Measurements from ENCODE around the gene ABI1.

Gene ABI1

DNA sequence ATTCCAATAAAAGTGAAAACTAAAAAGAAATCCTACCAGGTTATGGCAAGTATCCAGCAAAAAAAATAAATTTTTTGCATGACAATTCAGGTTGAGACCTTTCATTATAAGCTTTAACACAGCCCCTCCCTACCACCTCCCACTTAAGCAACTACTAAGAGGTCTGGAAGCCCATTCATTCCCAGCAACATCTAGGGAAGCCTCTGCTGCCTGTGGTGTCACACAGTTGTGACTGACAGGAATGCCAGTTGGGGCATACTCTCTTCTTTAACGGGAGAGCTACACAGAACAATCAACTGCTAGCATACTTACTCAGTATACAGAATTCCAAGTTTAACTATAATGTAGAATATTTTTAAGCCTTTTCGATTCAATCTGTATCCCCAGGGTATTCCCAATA lies 27.8 kb downstream of the ABI1 start:
- Mint-ChIP-seq H3K4me3 (no peak overlapping the region), H3K27me3 (no peaks in the 10 kb centered on the region), H3K9me3 (peaks cover 7% of the 10 kb centered on the region), H3K4me1 (ENCODE audit: low read depth) (peaks cover 54% of the 10 kb centered on the region), H3K27ac (no peak overlapping the region), H3K36me3 (ENCODE audit: low read depth) (peaks cover 34% of the 10 kb centered on the region)
- no peak for DNase-seq

DNA sequence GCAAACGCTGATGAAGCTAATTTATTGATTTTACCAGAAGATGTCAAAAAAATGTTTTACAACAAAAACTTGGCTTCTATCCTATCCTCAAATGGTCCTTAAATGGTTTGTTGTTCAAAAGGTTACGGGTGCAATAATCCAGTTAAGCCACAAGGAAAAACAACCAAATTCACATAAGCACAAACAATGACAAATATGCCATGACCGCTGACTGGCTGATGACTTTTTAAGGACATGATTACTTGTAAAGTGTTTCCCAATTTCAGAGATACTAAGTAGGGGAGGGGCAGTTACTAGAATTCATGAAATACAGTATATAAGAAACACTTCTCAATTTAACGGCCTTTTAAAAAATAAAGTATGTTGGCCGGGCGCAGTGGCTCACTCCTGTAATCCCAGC lies 28.8 kb downstream of the ABI1 start:
- H3K4me3 Mint-ChIP-seq = no peak overlapping the region
- no peak for DNase-seq

DNA sequence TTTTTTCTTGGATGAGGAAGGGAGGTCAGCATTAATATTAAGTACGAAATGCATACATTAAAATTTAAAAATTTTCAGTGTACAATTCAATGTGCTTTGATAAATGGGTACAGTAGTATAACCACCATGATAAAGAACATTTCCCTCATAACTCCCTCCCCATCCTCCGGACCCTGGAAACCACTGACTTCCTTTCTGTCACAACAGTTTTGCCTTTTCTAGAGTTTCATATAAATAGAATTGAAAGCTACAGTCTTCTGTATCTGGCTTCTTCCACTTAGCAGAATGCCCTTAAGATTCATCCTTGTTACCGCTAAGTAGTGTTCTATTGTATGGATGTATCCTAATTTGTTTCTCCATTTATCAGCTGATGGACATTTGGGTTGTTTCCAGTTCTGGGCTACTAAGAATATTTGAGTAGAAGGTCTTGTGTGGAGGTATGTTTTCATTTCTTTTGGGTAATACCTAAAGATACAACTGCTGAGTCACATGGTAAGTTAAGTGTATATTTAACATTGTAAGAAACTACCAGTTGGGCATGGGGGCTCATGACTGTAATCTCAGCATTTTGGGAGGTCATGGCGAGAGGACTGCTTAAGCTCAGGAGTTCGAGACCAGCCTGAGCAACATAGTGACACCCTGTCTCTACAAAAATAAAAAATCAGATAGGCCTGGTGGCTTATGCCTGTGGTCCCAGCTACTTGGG lies 30.8 kb downstream of the ABI1 start:
- peak overlapping the region; percentile 39 for H3K27ac Mint-ChIP-seq
- no peak for DNase-seq
- no peaks in the 10 kb centered on the region for H3K27me3 Mint-ChIP-seq
- H3K4me3 Mint-ChIP-seq = no peak overlapping the region
- H3K36me3 Mint-ChIP-seq (ENCODE audit: low read depth) = peaks cover 26% of the 10 kb centered on the region
- peaks cover 60% of the 10 kb centered on the region for H3K4me1 Mint-ChIP-seq (ENCODE audit: low read depth)
- peaks cover under 1% of the 10 kb centered on the region for H3K9me3 Mint-ChIP-seq

More for the DNA sequence above, 28.8 kb downstream of the ABI1 start:
- Mint-ChIP-seq H3K9me3 (peaks cover 7% of the 10 kb centered on the region), H3K36me3 (ENCODE audit: low read depth) (peaks cover 35% of the 10 kb centered on the region), H3K4me1 (ENCODE audit: low read depth) (peaks cover 58% of the 10 kb centered on the region), H3K27me3 (no peaks in the 10 kb centered on the region), H3K27ac (no peak overlapping the region)

DNA sequence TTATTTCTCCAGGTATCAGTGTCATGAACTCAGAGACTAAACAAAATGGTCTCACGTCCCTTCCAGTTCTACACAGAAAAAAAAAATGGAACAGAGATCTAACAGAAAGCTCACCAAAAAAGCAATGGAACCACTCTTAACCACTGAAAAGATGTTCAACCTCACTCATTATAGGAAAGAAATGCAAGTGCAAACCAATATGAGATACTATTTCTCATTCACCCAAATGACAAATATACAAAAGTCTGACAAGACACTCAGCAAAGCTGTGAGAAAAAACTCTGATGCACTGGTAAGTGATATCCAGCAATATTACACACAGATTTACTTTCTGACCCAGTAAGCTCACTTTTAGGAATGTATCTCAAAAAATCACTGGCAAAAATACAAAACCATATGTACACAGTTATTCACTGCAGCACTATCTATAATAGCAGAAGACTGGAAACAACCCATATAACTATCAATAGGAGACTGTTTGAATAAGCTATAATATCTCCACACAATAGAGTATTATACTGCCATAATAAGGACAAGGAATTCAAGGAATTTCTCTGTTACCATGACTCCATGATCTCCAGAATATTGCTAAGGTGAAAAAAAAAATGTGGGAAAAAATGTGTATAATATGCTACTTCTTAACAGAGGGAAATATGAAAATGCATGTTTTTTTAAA lies 36.6 kb downstream of the ABI1 start:
- no peaks in the 10 kb centered on the region for H3K9me3 Mint-ChIP-seq
- no peak overlapping the region for H3K4me3 Mint-ChIP-seq
- no peak for DNase-seq
- peak overlapping the region; percentile 23 for H3K27ac Mint-ChIP-seq
- no peaks in the 10 kb centered on the region for H3K27me3 Mint-ChIP-seq
- H3K36me3 Mint-ChIP-seq (ENCODE audit: low read depth) = peaks cover 42% of the 10 kb centered on the region
- peaks cover 58% of the 10 kb centered on the region for H3K4me1 Mint-ChIP-seq (ENCODE audit: low read depth)

DNA sequence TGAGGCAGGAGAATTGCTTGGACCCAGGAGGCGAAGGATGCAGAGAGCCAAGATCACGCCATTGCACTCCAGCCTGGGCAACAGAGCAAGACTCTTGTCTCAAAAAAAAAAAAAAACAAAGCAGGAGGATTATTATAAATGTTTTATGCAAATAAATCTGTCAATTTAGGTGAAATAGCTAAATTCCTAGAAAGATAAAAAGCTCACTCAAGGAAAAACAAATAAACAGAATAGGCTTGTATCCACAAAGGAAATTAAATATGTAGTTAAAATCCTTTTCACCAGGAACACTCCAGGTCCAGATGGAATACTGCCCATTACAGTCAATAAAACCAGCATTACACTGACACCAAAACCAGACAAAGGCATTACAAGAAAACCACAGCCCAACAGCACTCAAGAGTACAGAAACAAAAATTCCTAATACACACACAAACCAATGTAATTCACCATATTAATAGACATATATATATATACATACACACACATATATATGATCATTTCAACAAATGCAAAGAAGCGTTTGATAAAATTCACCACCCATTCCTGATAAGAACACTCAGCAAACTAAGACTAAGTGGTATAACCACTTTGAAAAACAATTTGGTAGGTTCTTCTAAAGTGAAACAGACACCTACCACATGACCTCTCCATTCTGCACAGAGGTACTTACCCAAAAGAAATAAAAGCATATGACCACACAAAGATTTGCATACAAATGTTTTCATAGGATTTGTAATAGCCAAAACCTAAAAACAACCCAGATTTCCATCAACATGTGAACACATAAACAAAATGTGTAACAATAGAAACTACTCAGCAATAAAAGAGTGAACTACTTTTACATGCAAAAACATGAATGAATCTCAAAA lies 38.8 kb downstream of the ABI1 start:
- Mint-ChIP-seq H3K27me3 (no peaks in the 10 kb centered on the region), H3K4me1 (ENCODE audit: low read depth) (peaks cover 62% of the 10 kb centered on the region), H3K36me3 (ENCODE audit: low read depth) (peaks cover 56% of the 10 kb centered on the region), H3K9me3 (no peaks in the 10 kb centered on the region), H3K27ac (peak overlapping the region; percentile 2), H3K4me3 (no peak overlapping the region)
- no peak for DNase-seq

DNA sequence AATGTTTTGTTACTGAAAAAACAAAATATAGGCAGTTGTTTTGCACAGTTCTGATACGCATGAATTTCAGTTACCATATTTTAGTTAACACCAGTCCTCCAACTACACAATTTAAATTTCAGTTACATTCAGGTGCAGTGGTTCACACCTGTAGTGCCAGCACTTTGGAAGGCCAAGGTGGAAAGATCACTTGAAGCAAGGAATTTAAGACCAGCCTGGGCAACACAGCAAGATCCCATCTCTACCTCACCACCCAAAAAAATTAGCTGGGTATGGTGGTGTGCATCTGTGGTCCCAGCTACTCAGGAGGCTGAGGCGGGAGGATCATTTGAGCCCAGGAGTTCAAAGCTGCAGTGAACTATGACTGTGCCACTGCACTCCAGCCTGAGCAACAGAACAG lies 45.3 kb downstream of the ABI1 start:
- Mint-ChIP-seq H3K27me3 (no peaks in the 10 kb centered on the region), H3K4me3 (no peak overlapping the region), H3K27ac (no peak overlapping the region), H3K4me1 (ENCODE audit: low read depth) (peaks cover 64% of the 10 kb centered on the region), H3K9me3 (no peaks in the 10 kb centered on the region), H3K36me3 (ENCODE audit: low read depth) (peaks cover 50% of the 10 kb centered on the region)
- DNase-seq = no peak

DNA sequence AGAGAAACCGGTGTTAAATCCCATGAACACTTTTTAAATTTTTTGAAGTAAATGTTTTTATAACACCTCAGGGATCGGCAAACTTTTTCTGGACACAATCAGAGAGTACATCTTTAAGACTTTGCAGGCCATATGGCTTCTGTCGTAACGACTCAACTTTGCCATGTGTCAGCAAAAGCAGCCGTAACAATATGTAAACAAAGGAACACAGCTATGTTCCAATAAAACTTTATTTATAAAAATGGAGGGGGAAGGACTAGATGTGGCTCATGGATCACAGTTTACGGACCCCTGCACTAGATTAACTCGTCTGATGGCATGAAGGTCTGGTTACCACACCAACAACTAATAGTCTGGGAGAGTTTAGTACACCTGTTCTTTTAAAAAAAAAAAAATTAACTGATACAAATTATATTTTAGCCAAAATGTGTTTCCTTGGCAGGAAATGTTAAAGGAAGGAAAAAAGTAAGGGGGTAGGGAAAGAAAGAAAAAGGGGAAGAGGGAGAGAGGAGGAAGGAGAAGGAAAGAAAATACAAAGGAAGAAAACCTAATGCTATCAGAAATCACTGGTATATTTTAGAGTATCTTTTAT lies 50.2 kb downstream of the ABI1 start:
- Mint-ChIP-seq H3K36me3 (ENCODE audit: low read depth) (peaks cover 34% of the 10 kb centered on the region), H3K4me1 (ENCODE audit: low read depth) (peaks cover 69% of the 10 kb centered on the region), H3K27me3 (no peaks in the 10 kb centered on the region), H3K27ac (no peak overlapping the region), H3K9me3 (no peaks in the 10 kb centered on the region), H3K4me3 (no peak overlapping the region)
- DNase-seq = no peak

DNA sequence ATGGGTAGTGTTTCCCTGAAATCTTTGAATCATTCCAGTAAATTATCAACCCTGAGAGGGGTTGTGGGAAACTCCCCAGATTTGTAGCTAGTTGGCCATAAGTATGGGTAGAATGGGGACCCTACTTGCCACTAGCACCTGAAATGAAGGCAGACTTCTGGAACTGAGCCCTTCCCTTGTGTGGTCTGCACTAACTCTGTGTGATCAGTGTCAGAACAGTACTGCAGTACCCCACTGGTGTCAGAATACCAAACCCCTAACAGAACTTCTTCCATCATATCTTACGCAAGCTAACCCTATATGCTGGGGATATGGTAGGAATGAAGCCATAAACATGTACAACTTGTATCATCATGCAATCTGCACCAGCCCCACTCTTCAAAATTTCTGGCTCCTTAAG lies 50.8 kb downstream of the ABI1 start:
- no peak for DNase-seq
- Mint-ChIP-seq H3K36me3 (ENCODE audit: low read depth) (peaks cover 34% of the 10 kb centered on the region), H3K4me1 (ENCODE audit: low read depth) (peaks cover 69% of the 10 kb centered on the region), H3K4me3 (no peak overlapping the region), H3K9me3 (no peaks in the 10 kb centered on the region), H3K27me3 (no peaks in the 10 kb centered on the region), H3K27ac (peak overlapping the region; percentile 18)

DNA sequence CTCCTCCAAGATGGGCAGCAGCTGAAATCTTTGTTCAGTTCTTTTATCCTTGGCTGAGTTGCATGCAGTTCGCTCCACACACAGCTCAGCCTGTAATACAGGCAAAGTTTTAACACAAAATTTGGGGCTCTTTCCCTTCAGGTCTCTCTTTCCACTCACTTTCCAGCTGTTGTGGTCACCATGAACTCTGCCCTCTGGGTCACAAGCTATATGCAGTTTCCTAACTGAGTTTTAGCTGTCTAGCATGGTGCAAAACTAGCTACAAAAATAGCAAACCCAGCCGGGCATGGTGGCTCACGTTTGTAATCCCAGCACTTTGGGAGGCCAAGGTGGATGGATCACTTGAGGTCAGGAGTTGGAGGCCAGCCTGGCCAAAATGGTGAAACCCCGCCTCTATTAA lies 53.2 kb downstream of the ABI1 start:
- Mint-ChIP-seq H3K27ac (peak overlapping the region; percentile 50), H3K4me1 (ENCODE audit: low read depth) (peaks cover 70% of the 10 kb centered on the region), H3K9me3 (no peaks in the 10 kb centered on the region), H3K27me3 (no peaks in the 10 kb centered on the region), H3K36me3 (ENCODE audit: low read depth) (peaks cover 22% of the 10 kb centered on the region), H3K4me3 (no peak overlapping the region)
- no peak for DNase-seq

DNA sequence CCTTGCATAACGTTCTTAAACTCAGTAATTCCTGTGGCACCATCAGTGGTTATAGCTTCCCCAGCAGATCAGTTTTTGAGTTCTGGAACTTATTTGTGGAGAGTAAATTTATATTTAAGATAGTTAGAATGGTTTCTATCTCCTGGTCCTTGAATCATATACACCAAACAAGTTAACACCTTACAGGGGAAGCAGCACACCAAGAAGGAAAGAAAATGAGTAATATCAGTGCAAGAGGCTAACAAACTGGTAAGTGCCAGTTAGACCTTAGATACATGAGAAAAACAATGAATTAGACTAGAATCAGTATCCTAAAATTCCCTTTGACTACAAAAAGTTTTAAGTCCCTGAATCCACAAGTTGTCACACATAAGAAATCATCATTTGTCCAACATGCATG lies 54.2 kb downstream of the ABI1 start:
- Mint-ChIP-seq H3K4me3 (no peak overlapping the region), H3K27ac (peak overlapping the region; percentile 41), H3K36me3 (ENCODE audit: low read depth) (peaks cover 19% of the 10 kb centered on the region), H3K4me1 (ENCODE audit: low read depth) (peaks cover 70% of the 10 kb centered on the region), H3K9me3 (no peaks in the 10 kb centered on the region), H3K27me3 (no peaks in the 10 kb centered on the region)
- no peak for DNase-seq

DNA sequence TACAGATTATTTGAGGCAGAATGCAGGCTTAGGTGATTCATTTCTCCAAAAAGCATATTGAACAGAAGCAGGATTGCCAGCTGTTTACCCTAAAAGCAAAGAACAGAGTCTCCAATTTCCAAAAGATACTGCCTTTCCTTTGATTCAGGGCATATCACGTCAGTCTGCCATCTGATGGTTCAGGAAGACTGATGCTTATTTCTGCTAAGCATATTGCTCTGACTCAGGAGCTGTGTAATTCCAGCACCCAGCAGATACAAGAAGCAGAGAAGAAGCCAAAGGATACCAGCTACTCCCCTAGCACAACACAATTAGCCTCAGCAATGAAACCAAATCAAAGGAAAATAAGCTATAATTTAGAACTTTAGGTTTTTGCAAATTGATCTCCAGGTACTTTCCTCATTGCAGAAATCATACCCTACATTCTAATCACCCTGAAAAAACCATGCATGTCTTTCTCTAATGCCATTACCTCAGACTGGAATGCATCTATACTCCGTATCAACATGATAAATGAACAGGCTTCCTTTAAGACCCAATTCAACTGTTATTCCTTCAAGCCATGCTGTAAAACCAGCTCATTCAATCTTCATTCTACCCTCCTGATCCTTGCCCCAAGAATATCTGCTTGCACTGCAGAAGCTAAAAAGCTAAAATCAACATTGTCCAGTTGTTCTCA lies 55.1 kb downstream of the ABI1 start:
- no peak for DNase-seq
- Mint-ChIP-seq H3K4me3 (no peak overlapping the region), H3K9me3 (no peaks in the 10 kb centered on the region), H3K27ac (peak overlapping the region; percentile 8), H3K4me1 (ENCODE audit: low read depth) (peaks cover 75% of the 10 kb centered on the region), H3K27me3 (no peaks in the 10 kb centered on the region), H3K36me3 (ENCODE audit: low read depth) (peaks cover 23% of the 10 kb centered on the region)

DNA sequence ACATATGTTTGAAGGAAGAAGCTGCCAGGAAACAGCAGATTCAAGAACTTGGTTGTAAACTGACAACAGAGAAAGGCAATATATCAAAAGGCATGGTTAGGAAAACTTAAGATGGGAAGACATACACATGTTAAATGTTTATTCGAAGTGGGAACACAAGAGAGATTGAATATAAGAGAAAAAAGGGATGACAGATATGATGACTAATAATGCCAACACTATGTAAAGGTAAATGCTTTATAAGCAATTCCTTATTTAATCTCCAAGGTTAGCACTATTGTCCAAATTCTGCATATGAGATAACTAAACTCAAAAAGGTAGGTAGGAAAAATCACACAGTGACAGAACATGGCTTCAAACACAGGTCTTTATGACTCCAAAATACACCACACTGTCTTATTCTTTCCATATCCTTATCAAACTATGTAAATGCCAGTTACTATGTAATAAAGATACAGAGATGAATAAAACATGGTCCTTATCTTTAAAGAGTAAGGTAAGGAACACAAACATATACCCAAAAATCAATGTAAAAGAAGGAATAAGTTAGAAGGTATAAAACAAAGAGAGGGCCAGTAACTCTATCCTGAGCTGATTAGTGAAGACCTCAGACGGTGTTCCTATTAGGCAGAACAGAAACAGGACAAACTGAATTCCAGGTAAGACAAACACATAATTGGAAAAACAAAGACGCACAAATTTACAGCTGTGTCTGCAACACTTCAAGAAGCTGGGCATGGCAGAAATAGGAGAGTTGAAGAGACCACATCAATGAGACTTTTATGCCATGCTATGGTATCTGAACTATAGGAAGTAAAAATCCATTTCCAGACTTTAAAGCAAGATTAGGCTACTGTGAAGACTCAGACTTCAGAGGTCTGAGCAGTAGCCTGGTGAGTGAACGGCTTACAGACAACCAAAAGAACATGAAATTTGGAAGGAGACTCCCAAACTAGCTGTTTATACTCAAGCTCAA lies 56.1 kb downstream of the ABI1 start:
- H3K36me3 Mint-ChIP-seq (ENCODE audit: low read depth) = peaks cover 26% of the 10 kb centered on the region
- H3K27ac Mint-ChIP-seq = peak overlapping the region; percentile 69
- H3K4me3 Mint-ChIP-seq = no peak overlapping the region
- peaks cover 80% of the 10 kb centered on the region for H3K4me1 Mint-ChIP-seq (ENCODE audit: low read depth)
- no peaks in the 10 kb centered on the region for H3K27me3 Mint-ChIP-seq
- H3K9me3 Mint-ChIP-seq = no peaks in the 10 kb centered on the region
- no peak for DNase-seq

DNA sequence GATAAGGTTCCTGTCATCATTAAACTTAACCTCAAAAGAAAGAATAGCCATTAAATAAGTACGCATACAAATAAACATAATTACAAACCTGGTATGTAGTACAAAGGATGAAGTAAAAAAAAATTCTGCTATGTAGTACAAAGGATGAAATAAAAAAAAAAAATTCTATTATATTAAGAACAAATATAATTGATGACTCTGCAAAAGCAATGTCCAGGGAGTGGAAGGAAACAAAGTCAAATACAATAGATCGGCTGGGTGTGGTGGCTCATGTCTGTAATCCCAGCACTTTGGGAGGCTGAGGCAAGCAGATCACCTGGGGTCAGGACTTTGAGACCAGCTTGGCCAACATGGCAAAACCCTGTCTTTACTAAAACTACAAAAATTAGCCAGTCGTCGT lies 56.9 kb downstream of the ABI1 start:
- Mint-ChIP-seq H3K36me3 (ENCODE audit: low read depth) (peaks cover 24% of the 10 kb centered on the region), H3K27ac (no peak overlapping the region), H3K9me3 (no peaks in the 10 kb centered on the region), H3K4me1 (ENCODE audit: low read depth) (peaks cover 83% of the 10 kb centered on the region), H3K4me3 (no peak overlapping the region), H3K27me3 (no peaks in the 10 kb centered on the region)
- DNase-seq = no peak

Data from activated T-cell treated with anti-CD3 and anti-CD28 coated beads, Interleukin-2, amount 50 U/mL, for 24 hours (primary cell).